ENCODE data around the gene CTDSP1. TPM values are rescaled to one million over a fixed set of nuclear protein-coding genes. Genes with fewer than 3 reads are reported as not detected.

Gene CTDSP1
- total RNA-seq, 1 donor from 2014 or later, result 148 TPM

GRCh38 chr2:218395826-218396687 is 3.6 kb upstream of the CTDSP1 start:
- intact Hi-C loops (cut with DNase I), result loop anchor here (5.0 kb wide), 1 partner anchor 821 kb away; the partner anchor contains the start of gene ABCB6
- peak; percentile 83 for ATAC-seq
- peak; percentile 96 for DNase-seq (ENCODE audit: low spot score)

- ATAC-seq, result peak; percentile 33
- intact Hi-C loops (cut with DNase I), result loop anchor here (5.0 kb wide), 1 partner anchor 820 kb away; the partner anchor contains the start of gene ABCB6
- peak; percentile 87 for DNase-seq (ENCODE audit: low spot score)
Observed at GRCh38 chr2:218396688-218397462, 2.8 kb upstream of the CTDSP1 start.

- no peak for DNase-seq (ENCODE audit: low spot score)
- intact Hi-C loops (cut with DNase I), result loop anchor here (5.0 kb wide), 1 partner anchor 820 kb away; the partner anchor contains the start of gene ABCB6
- peak; percentile 14 for ATAC-seq
Observed at GRCh38 chr2:218397463-218397819, 2.2 kb upstream of the CTDSP1 start.

- ATAC-seq (peak; percentile 1), DNase-seq (ENCODE audit: low spot score) (peak; percentile 78)
- intact Hi-C loops (cut with DNase I), result loop anchor here (5.0 kb wide), 1 partner anchor 819 kb away; the partner anchor contains the start of gene ABCB6
Observed at GRCh38 chr2:218397820-218398436, 1.7 kb upstream of the CTDSP1 start.

GRCh38 chr2:218398437-218399390 is 954 bp upstream of the CTDSP1 start:
- DNase-seq (ENCODE audit: low spot score) (peak; percentile 91), ATAC-seq (peak; percentile 58)
- intact Hi-C loops (cut with DNase I), result loop anchor here (5.0 kb wide), 1 partner anchor 819 kb away; the partner anchor contains the start of gene ABCB6

GRCh38 chr2:218400167-218400929 is 680 bp downstream of the CTDSP1 start:
- DNase-seq (ENCODE audit: low spot score) (peak; percentile 81), ATAC-seq (no peak)
- intact Hi-C loops (cut with DNase I), result no loop called here

- ATAC-seq (no peak), DNase-seq (ENCODE audit: low spot score) (no peak)
- intact Hi-C loops (cut with DNase I), result no loop called here
Observed at GRCh38 chr2:218400930-218401881, 1.5 kb downstream of the CTDSP1 start.

GRCh38 chr2:218401890-218402289 is 2.2 kb downstream of the CTDSP1 start:
- ATAC-seq (no peak), DNase-seq (ENCODE audit: low spot score) (no peak)
- intact Hi-C loops (cut with DNase I), result no loop called here

- no peak for DNase-seq (ENCODE audit: low spot score)
- intact Hi-C loops (cut with DNase I), result no loop called here
Observed at GRCh38 chr2:218402491-218402901, 2.8 kb downstream of the CTDSP1 start.

GRCh38 chr2:218402911-218403411 is 3.3 kb downstream of the CTDSP1 start:
- ATAC-seq, result no peak
- intact Hi-C loops (cut with DNase I), result no loop called here

More at GRCh38 chr2:218402491-218402901, 2.8 kb downstream of the CTDSP1 start:
- ATAC-seq, result no peak

GRCh38 chr2:218403810-218404209 is 4.1 kb downstream of the CTDSP1 start:
- intact Hi-C loops (cut with DNase I), result no loop called here
- ATAC-seq (no peak), DNase-seq (ENCODE audit: low spot score) (no peak)

More at GRCh38 chr2:218402911-218403411, 3.3 kb downstream of the CTDSP1 start:
- DNase-seq (ENCODE audit: low spot score), result no peak

- DNase-seq (ENCODE audit: low spot score), result peak; percentile 70
- no peak for ATAC-seq
- intact Hi-C loops (cut with DNase I), result no loop called here
Observed at GRCh38 chr2:218404351-218405085, 4.8 kb downstream of the CTDSP1 start.

- ATAC-seq (peak; percentile 2), DNase-seq (ENCODE audit: low spot score) (no peak)
- intact Hi-C loops (cut with DNase I), result no loop called here
Observed at GRCh38 chr2:218405086-218405745, 5.5 kb downstream of the CTDSP1 start.

- peak; percentile 78 for DNase-seq (ENCODE audit: low spot score)
- intact Hi-C loops (cut with DNase I), result no loop called here
- peak; percentile 20 for ATAC-seq
Observed at GRCh38 chr2:218405746-218406208, 6.1 kb downstream of the CTDSP1 start.

Data from sciatic nerve (tissue), 2 donors.